Muscle of leg (tissue), 11 donors: ENCODE data around the gene GNG12. TPM values are rescaled to one million over a fixed set of nuclear protein-coding genes. Genes with fewer than 3 reads are reported as not detected.
A peak's percentile ranks its signal among the peaks of the same experiment; 100 is the strongest.

Source experiments
- DNase-seq: peaks from one replicate; pipeline ENCODE4 v3.0.0; 2013
- H3K27ac ChIP-seq: one replicate; pipeline ENCODE4 v1.5.1; 2013; ENCODE audit warnings: mild to moderate bottlenecking, low read length, control low read depth
- H3K27me3 ChIP-seq: one replicate; pipeline ENCODE4 v1.6.1; 2013; ENCODE audit warnings: low read length; ENCODE audit not compliant: control insufficient read depth, insufficient read depth
- H3K36me3 ChIP-seq: one replicate; pipeline ENCODE4 v1.6.1; 2013; ENCODE audit warnings: low read length; ENCODE audit not compliant: control insufficient read depth, insufficient read depth
- H3K4me1 ChIP-seq: one replicate; pipeline ENCODE4 v1.6.1; 2013; ENCODE audit warnings: low read length; ENCODE audit not compliant: control insufficient read depth, insufficient read depth
- H3K4me3 ChIP-seq: one replicate; pipeline ENCODE4 v1.5.1; 2013; ENCODE audit warnings: low read length, control low read depth
- H3K9me3 ChIP-seq: replicated peaks from 2 replicates; pipeline ENCODE4 v1.6.1; 2013; ENCODE audit warnings: low read depth, low read length; ENCODE audit not compliant: control insufficient read depth
- WGBS: methylation state at CpG from one replicate; pipeline ENCODE4 v1.1.5; 2013; ENCODE audit warnings: missing lambda C conversion rate; ENCODE audit not compliant: insufficient coverage; 5-methylcytosine and 5-hydroxymethylcytosine counted together
- polyA plus RNA-seq, 8 donors: library from polyadenylated mRNA; unstranded; fragments of 120-200 nt; gene quantifications; one replicate each; pipeline versions ENCODE4 v1.2.1 to v1.2.3, GENCODE V29; 2013; ENCODE audit warnings: inconsistent platforms in 1 of 8, low replicate concordance in 1 of 8; ENCODE audit not compliant: insufficient read length in 8 of 8, insufficient read depth in 1 of 8
- total RNA-seq: library from RNA; stranded (reverse); fragments of 120-200 nt; gene quantifications from one replicate; pipeline ENCODE4 v1.2.4, GENCODE V29; 2013

Gene GNG12
- total and polyA plus RNA-seq, 9 donors, result 32.7 to 62.4 (median 42.9) TPM

DNA sequence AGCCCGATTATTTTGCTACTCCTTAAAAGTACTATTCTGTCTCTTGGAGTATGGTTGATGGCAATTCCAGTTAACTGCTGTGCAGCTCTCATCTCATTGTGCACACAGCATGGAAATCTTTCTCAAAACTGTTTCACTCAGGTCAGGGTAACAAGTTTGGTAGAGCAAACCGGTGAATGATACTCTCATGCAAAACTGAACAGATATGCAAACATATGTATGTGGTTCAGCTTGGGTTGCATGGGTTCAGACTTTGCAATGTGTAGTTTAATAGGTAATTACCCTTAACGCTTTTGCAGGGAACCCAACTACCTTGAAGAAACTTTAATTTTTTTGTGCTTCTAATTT lies 146.1 kb downstream of the GNG12 start:
- peaks cover 9% of the 10 kb centered on the region for H3K4me1 ChIP-seq

DNA sequence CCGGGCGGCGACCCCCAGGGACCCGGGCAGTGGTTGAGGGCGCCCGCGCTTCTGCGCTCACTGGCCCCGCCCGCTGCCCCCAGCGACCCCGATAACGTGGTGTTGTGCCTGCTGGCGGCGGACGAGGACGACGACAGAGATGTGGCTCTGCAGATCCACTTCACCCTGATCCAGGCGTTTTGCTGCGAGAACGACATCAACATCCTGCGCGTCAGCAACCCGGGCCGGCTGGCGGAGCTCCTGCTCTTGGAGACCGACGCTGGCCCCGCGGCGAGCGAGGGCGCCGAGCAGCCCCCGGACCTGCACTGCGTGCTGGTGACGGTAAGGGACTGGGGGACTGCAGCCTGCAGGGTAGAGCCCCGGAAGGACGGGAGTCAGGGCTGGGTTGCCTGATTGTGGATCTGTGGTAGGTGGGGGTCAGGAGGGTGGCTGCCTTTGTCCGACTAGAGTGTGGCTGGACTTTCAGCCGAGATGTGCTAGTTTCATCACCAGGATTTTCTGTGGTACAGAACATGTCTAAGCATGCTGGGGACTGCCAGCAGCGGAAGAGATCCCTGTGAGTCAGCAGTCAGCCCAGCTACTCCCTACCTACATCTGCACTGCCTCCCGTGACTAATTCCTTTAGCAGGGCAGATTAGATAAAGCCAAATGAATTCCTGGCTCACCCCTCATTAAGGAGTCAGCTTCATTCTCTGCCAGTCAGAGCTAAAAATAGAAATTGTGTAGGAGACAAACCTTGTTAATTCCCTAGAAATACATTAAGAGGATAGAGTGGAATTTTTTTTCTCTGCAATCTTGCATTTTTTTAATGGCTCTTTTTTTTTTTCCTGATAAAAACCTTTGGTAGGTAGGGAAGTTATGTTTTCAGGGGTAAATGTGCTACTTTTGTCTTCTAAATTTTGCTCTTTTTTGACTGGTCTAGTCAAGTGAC lies 146.7 kb downstream of the GNG12 start:
- under 1% methylated on average over 39 of the region's 43 CpGs for WGBS
- H3K4me3 ChIP-seq, result peak overlapping the region; percentile 90
- peaks cover 10% of the 10 kb centered on the region for H3K36me3 ChIP-seq
- DNase-seq, result peak; percentile 83
- peaks cover 9% of the 10 kb centered on the region for H3K4me1 ChIP-seq
- H3K27ac ChIP-seq, result peak overlapping the region; percentile 91
- no peaks in the 10 kb centered on the region for H3K9me3 ChIP-seq
- H3K27me3 ChIP-seq, result no peaks in the 10 kb centered on the region

More for the DNA sequence above, 146.1 kb downstream of the GNG12 start:
- Histone ChIP-seq H3K9me3 (no peaks in the 10 kb centered on the region), H3K36me3 (peaks cover 10% of the 10 kb centered on the region), H3K4me3 (no peak overlapping the region), H3K27me3 (no peaks in the 10 kb centered on the region), H3K27ac (peak overlapping the region; percentile 91)
- DNase-seq, result no peak
- WGBS, result 40% methylated on average over 1 of the region's 3 CpGs

DNA sequence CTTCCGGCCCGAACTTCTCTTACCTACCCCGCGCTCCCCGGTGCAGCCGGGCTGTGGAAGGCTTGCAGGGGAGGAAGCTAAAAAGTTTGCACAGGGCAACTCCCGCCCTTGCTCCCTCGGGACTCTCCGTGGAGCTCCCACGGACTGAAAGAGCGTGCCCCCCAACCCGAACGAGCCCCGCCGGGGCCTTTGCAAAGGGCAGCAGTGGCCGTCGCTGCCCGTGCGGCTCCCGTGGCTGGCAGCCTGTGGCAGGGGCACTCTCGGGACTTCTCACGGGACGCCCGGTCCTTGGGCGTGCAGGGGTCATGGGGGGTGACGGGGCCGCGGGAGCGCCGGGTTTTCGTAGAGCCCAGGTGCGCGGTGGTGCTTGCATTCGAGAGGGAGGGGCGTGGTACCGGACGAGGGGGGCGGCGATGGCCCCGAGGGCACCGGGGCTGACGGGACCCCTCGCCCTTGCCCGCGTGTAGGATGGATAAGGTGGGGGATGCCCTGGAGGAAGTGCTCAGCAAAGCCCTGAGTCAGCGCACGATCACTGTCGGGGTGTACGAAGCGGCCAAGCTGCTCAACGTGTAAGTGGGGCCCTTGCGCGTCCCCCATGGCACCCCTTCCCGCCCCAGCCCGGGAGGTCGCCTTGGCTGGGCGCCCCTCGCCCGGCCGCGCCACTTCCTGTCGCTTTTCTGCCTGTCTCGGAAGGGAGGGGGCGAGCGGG lies 147.6 kb downstream of the GNG12 start:
- peaks cover 9% of the 10 kb centered on the region for H3K4me1 ChIP-seq
- H3K27me3 ChIP-seq, result no peaks in the 10 kb centered on the region
- peak overlapping the region; percentile 91 for H3K27ac ChIP-seq
- peaks cover 10% of the 10 kb centered on the region for H3K36me3 ChIP-seq
- H3K4me3 ChIP-seq, result peak overlapping the region; percentile 90
- H3K9me3 ChIP-seq, result no peaks in the 10 kb centered on the region
- WGBS, result under 1% methylated on average over 63 of the region's 65 CpGs
- peak; percentile 46 for DNase-seq

DNA sequence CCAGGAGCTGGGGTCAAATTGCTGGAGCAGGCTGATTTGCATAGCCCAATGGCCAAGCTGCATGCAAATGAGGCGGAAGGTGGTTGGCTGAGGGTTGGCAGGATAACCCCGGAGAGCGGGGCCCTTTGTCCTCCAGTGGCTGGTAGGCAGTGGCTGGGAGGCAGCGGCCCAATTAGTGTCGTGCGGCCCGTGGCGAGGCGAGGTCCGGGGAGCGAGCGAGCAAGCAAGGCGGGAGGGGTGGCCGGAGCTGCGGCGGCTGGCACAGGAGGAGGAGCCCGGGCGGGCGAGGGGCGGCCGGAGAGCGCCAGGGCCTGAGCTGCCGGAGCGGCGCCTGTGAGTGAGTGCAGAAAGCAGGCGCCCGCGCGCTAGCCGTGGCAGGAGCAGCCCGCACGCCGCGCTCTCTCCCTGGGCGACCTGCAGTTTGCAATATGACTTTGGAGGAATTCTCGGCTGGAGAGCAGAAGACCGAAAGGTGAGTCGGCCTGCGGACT lies 148.2 kb downstream of the GNG12 start, which contains the start of gene GADD45A:
TSS of gene GADD45A (plus strand) at position 135 of the 491 bp plus-strand sequence. CDS start at position 429, 294 bp downstream.
- Histone ChIP-seq H3K4me3 (peak within 1 kb of the TSS; percentile 90), H3K27me3 (no peaks in the 10 kb centered on the region), H3K36me3 (peaks cover 10% of the 10 kb centered on the region), H3K4me1 (peaks cover 9% of the 10 kb centered on the region), H3K27ac (peak within 1 kb of the TSS; percentile 91), H3K9me3 (no peaks in the 10 kb centered on the region)
- peak; percentile 100 for DNase-seq
- WGBS, result under 1% methylated on average over 35 of the region's 39 CpGs

DNA sequence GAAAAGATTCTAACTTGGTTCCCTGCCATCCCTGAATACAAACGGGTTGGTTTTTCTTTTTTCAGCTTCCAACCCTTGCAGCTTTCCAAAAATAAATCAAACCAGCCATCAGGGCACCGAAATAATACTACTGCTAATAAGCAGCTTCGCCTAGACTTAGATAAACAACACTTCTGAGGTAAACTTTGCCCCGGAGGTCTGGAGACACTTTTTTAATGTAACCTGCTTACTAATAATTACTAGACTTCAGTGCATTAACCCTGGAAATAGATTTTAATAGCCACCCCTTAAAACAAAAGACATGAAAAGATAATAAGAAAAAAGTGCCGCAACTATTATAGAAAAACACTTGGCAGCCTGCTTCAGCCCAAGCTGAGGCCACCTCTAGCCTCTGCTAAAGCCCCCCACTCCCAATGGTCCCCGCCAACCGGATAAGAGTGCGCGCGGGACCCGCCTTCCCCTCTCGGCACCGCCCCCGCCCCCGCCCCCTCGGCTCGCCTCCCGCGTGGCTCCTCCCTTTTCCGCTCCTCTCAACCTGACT lies 148.7 kb downstream of the GNG12 start:
- H3K36me3 ChIP-seq, result peaks cover 10% of the 10 kb centered on the region
- H3K27ac ChIP-seq, result peak overlapping the region; percentile 52
- H3K4me3 ChIP-seq, result peak overlapping the region; percentile 28
- H3K27me3 ChIP-seq, result no peaks in the 10 kb centered on the region
- peaks cover 9% of the 10 kb centered on the region for H3K4me1 ChIP-seq
- DNase-seq, result no peak
- WGBS, result 2% methylated on average over 17 of the region's 20 CpGs
- no peaks in the 10 kb centered on the region for H3K9me3 ChIP-seq

DNA sequence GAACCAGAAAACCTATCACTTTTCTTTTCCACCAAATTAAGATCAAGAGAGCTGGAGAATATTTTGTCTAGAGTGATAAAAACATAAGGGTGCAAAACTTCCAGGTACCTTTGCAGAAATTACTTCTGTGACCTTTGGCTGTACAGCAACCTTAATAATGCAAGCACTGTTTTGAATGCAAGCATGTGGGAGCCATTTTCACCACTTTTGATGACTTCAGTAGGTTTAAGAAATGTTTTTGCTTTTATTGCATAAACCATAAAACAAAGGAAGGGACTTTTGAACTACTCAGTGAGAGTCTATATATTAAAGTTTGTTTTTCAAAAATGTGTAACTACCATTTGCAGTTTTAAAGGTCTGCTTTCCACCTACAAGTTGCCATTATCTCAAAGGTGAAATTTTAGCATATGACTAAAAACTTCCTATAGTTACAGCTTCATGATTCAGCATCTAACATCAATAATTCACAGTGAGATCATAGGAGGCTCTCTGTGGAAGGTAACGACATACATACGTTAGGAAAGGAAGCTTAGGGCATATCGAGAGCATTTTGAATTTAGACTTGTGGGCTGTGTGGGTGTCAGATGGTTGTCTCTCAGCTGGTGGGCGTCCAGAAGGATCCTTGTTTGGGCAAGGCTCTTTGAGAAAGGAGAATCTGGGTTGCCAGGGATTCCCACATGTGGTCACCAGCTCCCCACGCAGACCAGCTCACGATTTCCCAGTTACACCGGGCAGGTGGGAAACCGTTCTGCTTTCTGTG lies 149.3 kb downstream of the GNG12 start:
- H3K4me1 ChIP-seq, result peaks cover 9% of the 10 kb centered on the region
- H3K27ac ChIP-seq, result peak overlapping the region; percentile 33
- H3K27me3 ChIP-seq, result no peaks in the 10 kb centered on the region
- WGBS, result 23% methylated on average over 3 of the region's 8 CpGs
- no peak overlapping the region for H3K4me3 ChIP-seq
- peak; percentile 50 for DNase-seq
- H3K36me3 ChIP-seq, result peaks cover 7% of the 10 kb centered on the region
- H3K9me3 ChIP-seq, result no peaks in the 10 kb centered on the region

DNA sequence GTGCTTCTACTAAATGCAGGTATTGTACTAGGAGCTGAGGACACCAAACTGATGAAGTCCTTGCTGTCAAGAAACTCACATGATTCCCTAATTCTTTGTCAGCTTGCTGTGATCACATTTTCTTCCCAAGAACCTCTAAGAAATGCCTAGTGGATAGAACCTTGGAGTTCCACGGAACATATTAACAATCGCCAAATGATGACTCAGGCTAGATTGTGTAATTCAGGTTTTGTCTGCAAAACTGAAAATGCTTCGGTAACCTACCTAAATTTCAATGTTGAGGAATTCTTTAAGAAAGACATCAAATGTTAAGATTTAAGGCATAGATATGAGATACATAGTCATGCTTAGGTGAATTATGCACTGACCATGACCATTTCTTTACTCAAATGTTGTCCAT lies 150.0 kb downstream of the GNG12 start:
- Histone ChIP-seq H3K9me3 (no peaks in the 10 kb centered on the region), H3K27me3 (no peaks in the 10 kb centered on the region), H3K4me3 (no peak overlapping the region), H3K27ac (no peak overlapping the region), H3K4me1 (peaks cover 9% of the 10 kb centered on the region), H3K36me3 (peaks cover 2% of the 10 kb centered on the region)
- DNase-seq, result peak; percentile 66
- WGBS, result no CpG with 5 or more reads among the region's 3 CpGs

DNA sequence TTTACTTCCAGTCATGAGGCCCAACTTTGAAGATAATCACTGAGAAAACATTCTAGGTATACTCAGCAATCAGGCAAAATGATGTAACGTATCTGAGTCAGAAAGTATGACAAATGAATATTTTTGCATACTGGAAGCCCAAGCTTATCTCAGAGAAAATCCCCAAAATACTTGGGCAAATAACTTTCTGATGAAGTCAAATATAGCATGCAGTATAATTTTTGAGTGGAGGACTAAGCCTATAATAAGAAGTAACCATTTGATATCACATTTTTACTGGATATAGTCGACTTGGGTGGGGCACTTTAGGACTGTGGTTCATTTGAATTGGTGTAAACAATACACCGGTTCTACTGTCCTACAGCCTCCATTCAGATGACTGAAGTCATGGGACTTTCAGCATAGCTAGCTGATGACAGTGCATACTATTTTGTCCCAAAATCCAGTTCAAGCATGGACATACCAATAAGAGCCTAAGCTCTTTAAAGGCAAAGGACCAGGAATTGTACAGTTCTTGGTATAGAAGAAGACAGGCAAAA lies 150.5 kb downstream of the GNG12 start:
- H3K27me3 ChIP-seq, result no peaks in the 10 kb centered on the region
- H3K4me1 ChIP-seq, result peaks cover 9% of the 10 kb centered on the region
- no peak for DNase-seq
- H3K9me3 ChIP-seq, result no peaks in the 10 kb centered on the region
- no peak overlapping the region for H3K27ac ChIP-seq
- no CpG with 5 or more reads among the region's 3 CpGs for WGBS
- no peak overlapping the region for H3K4me3 ChIP-seq
- peaks cover under 1% of the 10 kb centered on the region for H3K36me3 ChIP-seq

DNA sequence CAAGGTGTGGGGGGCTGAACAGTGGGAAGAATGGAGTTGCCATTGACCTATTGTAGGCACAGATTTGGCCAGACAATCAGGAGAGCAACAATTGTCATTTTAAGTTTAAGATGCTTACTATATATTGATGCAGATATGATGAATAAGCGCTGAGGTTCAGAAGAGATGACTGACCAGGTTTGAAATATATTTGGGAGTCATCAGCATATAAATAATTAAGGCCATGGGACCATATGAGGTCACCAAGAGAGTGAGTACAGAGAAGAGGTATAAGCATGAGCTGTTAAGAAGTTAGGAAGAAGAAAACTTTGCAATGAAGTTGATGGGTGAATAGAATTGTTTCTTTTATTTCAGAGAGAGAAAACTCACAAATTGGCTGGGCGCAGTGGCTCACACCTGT lies 152.8 kb downstream of the GNG12 start:
- H3K9me3 ChIP-seq, result no peaks in the 10 kb centered on the region
- no peaks in the 10 kb centered on the region for H3K27me3 ChIP-seq
- WGBS, result 100% methylated on average over 1 of the region's 2 CpGs
- DNase-seq, result no peak
- H3K36me3 ChIP-seq, result no peaks in the 10 kb centered on the region
- H3K4me1 ChIP-seq, result peaks cover 11% of the 10 kb centered on the region
- no peak overlapping the region for H3K27ac ChIP-seq
- H3K4me3 ChIP-seq, result no peak overlapping the region
